WERI-Rb-1 (cell line): Measurements from ENCODE around the gene PCAT7.

Experiments used
- DNase-seq: peaks from one replicate; pipeline ENCODE4 v3.0.0-alpha.2; 2020
- H3K27ac ChIP-seq: fragments of 250-450 bp; sonication (Bioruptor Pico); 2 replicates; pipeline ENCODE4 v1.5.1; 2020; ENCODE audit warnings: mild to moderate bottlenecking, moderate library complexity
- H3K27me3 ChIP-seq: fragments of 250-450 bp; sonication (Bioruptor Pico); 2 replicates; pipeline ENCODE4 v1.5.1; 2021; ENCODE audit warnings: mild to moderate bottlenecking, low read depth, moderate library complexity; ENCODE audit not compliant: insufficient read depth, severe bottlenecking
- H3K36me3 ChIP-seq: fragments of 250-450 bp; sonication (Bioruptor Pico); 2 replicates; pipeline ENCODE4 v1.5.1; 2020; ENCODE audit warnings: mild to moderate bottlenecking, moderate library complexity
- H3K4me3 ChIP-seq: 2 replicates; pipeline ENCODE4 v1.5.1; 2011; ENCODE audit warnings: low read depth, mild to moderate bottlenecking, control low read depth, low read length
- H3K9me3 ChIP-seq: fragments of 250-450 bp; sonication (Bioruptor Pico); 2 replicates; pipeline ENCODE4 v1.5.1; 2021; ENCODE audit warnings: mild to moderate bottlenecking, moderate library complexity; ENCODE audit not compliant: severe bottlenecking
- TF ChIP-seq, protein P1 (sequence below): IDR thresholded peaks from 2 replicates; pipeline ENCODE4 v1.5.1; 2011; ENCODE audit warnings: low read depth, mild to moderate bottlenecking, control low read depth, inconsistent platforms, low read length

The PCAT7 gene

GRCh38 chr9:94567271-94567670 is 12.4 kb downstream of the PCAT7 start:
- Histone ChIP-seq H3K27ac (no peak overlapping the region), H3K27me3 (no peaks in the 10 kb centered on the region)

GRCh38 chr9:94568250-94568889 is 13.5 kb downstream of the PCAT7 start:
- Histone ChIP-seq H3K36me3 (no peaks in the 10 kb centered on the region), H3K4me3 (no peak overlapping the region), H3K27ac (no peak overlapping the region), H3K27me3 (no peaks in the 10 kb centered on the region), H3K9me3 (no peaks in the 10 kb centered on the region)
- no peak for DNase-seq
- TF ChIP-seq, protein P1, sequence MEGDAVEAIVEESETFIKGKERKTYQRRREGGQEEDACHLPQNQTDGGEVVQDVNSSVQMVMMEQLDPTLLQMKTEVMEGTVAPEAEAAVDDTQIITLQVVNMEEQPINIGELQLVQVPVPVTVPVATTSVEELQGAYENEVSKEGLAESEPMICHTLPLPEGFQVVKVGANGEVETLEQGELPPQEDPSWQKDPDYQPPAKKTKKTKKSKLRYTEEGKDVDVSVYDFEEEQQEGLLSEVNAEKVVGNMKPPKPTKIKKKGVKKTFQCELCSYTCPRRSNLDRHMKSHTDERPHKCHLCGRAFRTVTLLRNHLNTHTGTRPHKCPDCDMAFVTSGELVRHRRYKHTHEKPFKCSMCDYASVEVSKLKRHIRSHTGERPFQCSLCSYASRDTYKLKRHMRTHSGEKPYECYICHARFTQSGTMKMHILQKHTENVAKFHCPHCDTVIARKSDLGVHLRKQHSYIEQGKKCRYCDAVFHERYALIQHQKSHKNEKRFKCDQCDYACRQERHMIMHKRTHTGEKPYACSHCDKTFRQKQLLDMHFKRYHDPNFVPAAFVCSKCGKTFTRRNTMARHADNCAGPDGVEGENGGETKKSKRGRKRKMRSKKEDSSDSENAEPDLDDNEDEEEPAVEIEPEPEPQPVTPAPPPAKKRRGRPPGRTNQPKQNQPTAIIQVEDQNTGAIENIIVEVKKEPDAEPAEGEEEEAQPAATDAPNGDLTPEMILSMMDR, result no peak

More at GRCh38 chr9:94567271-94567670, 12.4 kb downstream of the PCAT7 start:
- no peak overlapping the region for H3K4me3 ChIP-seq
- DNase-seq, result no peak
- H3K9me3 ChIP-seq, result no peaks in the 10 kb centered on the region
- no peaks in the 10 kb centered on the region for H3K36me3 ChIP-seq
- TF ChIP-seq, protein P1, result no peak

- no peak overlapping the region for H3K4me3 ChIP-seq
- TF ChIP-seq, protein P1, result no peak
- no peaks in the 10 kb centered on the region for H3K36me3 ChIP-seq
- DNase-seq, result no peak
- H3K27me3 ChIP-seq, result no peaks in the 10 kb centered on the region
- no peak overlapping the region for H3K27ac ChIP-seq
- H3K9me3 ChIP-seq, result no peaks in the 10 kb centered on the region
Measured at GRCh38 chr9:94568972-94569712, 14.3 kb downstream of the PCAT7 start.

DNA sequence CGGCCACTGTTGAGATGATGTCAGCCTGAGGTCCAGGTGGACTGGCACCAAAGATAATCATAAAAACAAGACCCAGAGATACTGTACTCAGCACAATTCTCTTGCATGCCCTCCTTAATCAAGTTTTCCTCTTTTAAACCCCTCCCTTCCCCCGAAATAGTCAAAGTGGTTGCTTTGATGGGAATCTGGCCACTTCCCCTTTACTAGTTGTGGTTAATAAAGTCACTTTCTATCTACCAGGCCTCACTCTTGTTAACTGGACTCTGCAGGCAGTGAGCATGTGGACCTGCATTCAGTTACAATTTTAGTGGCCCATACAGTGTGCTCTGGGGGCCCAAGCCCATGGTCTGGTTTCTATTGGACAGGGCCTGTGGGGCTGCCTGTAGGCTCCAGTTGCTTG is 21.2 kb downstream of the PCAT7 start:
- Histone ChIP-seq H3K4me3 (no peak overlapping the region), H3K9me3 (no peaks in the 10 kb centered on the region), H3K27ac (no peak overlapping the region), H3K27me3 (no peaks in the 10 kb centered on the region), H3K36me3 (no peaks in the 10 kb centered on the region)
- DNase-seq, result no peak
- TF ChIP-seq, protein P1, result no peak

GRCh38 chr9:94577036-94577435 is 22.2 kb downstream of the PCAT7 start:
- Histone ChIP-seq H3K36me3 (no peaks in the 10 kb centered on the region), H3K27me3 (no peaks in the 10 kb centered on the region), H3K9me3 (no peaks in the 10 kb centered on the region), H3K27ac (no peak overlapping the region), H3K4me3 (no peak overlapping the region)
- TF ChIP-seq, protein P1, result no peak
- no peak for DNase-seq
